Measurements from ENCODE around the gene ST6GAL1. TPM values are rescaled to one million over a fixed set of nuclear protein-coding genes. Genes with fewer than 3 reads are reported as not detected.

Gene ST6GAL1
- polyA plus RNA-seq, 3 donors, result 19.0 to 24.4 (median 20.5) TPM

DNA sequence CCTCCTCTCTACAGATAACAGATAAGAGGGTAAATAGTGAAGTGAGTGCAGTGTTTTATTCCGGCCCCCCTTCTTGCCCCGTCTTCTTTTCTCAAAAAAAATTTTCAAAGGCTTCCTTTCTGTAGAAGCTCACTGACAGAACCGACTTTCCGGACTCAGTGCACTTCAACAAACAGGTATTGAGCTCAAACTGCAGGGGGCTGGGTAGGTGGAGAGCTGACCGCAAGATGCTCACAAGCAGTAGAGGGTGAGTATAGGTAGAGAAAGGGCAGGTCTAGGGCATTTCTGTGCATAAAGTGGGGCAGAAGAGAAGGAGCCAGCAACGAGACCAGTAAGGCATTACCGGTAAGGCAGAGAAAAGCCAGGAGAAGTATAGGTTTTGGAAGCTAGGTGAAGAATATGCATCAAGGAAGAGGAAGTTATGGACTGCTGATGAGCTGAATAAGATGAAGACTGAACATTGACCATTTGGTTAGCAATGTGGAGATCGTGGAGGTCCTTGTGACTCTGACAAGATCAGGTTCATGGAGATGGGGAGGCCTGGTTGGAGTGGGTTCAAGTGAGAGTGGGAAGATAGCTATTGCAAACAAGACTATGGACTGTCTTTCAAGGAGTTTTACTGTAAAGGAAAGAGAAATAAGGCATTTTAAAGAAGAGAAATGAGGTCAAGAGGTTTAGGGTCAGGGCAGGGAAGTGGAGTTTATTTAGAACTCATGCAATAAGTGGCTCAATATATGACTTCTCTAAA is 97.4 kb downstream of the ST6GAL1 start:
- Mint-ChIP-seq H3K27me3 (ENCODE audit: low read depth in 3 of 3) (peaks cover 0 to 4% (median 2%) of the 10 kb centered on the region in 3 donors), H3K27ac (peak overlapping the region in 5 of 7 donors; percentile 8 to 89 (median 69)), H3K4me3 (peak overlapping the region; percentile 1 to 14), H3K4me1 (peaks cover 56% of the 10 kb centered on the region), H3K9me3 (peaks cover 0 to 4% (median 1%) of the 10 kb centered on the region in 7 donors), H3K36me3 (peaks cover 9 to 16% of the 10 kb centered on the region in 2 donors)
- peaks cover 20% of the 10 kb centered on the region for H3K79me2 ChIP-seq (ENCODE audit: insufficient read depth, low read length)
- 57% methylated on average over 6 of the region's 8 CpGs for WGBS (ENCODE audit: insufficient coverage)
- H3K9me3 ChIP-seq (replicated peaks in 1 of 2; ENCODE audit: control insufficient read depth in 1 of 2, insufficient read depth in 1 of 2, low read length in 2 of 2), result no peaks in the 10 kb centered on the region
- intact Hi-C loops (cut with micrococcal nuclease), result no loop called here
- peaks cover 0 to 3% of the 10 kb centered on the region in 2 donors for H3K36me3 ChIP-seq (replicated peaks in 1 of 2; ENCODE audit: control insufficient read depth in 1 of 2, insufficient read depth in 2 of 2, low read length in 2 of 2)
- H4K20me1 ChIP-seq (ENCODE audit: insufficient read depth, low read length), result peaks cover 5% of the 10 kb centered on the region
- H3K4me1 ChIP-seq (ENCODE audit: control insufficient read depth in 1 of 2, insufficient read depth in 2 of 2, low read length in 2 of 2), result peaks cover 46 to 50% of the 10 kb centered on the region in 2 donors
- peak overlapping the region in 1 of 2 donors; percentile 37 for H3K27ac ChIP-seq (ENCODE audit: low read depth in 1 of 2, low read length in 2 of 2)
- H3K27me3 ChIP-seq (ENCODE audit: control insufficient read depth in 2 of 2, insufficient read depth in 2 of 2, low read length in 2 of 2), result no peaks in the 10 kb centered on the region
- no peak for DNase-seq
- peak overlapping the region; percentile 17 for H3K4me2 ChIP-seq (replicated peaks; ENCODE audit: extremely low read depth, low read length, poor library complexity, severe bottlenecking)
- H3K4me3 ChIP-seq (replicated peaks in 1 of 3; ENCODE audit: low read depth in 2 of 3, low read length in 3 of 3), result no peak overlapping the region
- no peak overlapping the region for H3K9ac ChIP-seq (ENCODE audit: insufficient read depth, low read length, poor library complexity, severe bottlenecking)
- TF ChIP-seq, protein P1, sequence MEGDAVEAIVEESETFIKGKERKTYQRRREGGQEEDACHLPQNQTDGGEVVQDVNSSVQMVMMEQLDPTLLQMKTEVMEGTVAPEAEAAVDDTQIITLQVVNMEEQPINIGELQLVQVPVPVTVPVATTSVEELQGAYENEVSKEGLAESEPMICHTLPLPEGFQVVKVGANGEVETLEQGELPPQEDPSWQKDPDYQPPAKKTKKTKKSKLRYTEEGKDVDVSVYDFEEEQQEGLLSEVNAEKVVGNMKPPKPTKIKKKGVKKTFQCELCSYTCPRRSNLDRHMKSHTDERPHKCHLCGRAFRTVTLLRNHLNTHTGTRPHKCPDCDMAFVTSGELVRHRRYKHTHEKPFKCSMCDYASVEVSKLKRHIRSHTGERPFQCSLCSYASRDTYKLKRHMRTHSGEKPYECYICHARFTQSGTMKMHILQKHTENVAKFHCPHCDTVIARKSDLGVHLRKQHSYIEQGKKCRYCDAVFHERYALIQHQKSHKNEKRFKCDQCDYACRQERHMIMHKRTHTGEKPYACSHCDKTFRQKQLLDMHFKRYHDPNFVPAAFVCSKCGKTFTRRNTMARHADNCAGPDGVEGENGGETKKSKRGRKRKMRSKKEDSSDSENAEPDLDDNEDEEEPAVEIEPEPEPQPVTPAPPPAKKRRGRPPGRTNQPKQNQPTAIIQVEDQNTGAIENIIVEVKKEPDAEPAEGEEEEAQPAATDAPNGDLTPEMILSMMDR (IDR thresholded peaks at IDR 0.05), result no peak
- no peak overlapping the region for H2AFZ ChIP-seq (ENCODE audit: insufficient read depth, low read depth, low read length, poor library complexity, severe bottlenecking)

DNA sequence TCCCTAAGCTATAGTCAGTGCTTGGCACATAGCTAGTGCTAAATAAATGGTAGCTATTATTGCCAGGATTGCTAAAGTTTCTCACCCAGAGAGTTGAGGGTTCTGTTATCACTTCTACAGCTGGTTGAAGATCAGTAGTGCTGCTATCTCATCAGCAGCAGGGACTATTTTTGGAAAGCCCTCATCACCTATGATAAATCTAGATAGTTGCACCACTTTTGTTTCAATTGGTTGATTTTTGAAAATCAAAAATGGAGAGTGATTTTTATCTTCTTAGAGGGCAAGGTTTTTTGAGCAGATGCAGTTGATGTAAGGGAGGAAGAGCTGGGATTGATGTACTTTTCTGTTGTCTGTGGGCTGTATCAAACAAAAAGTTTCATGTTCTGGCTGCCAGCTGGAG is 101.6 kb downstream of the ST6GAL1 start:
- peaks cover 40% of the 10 kb centered on the region for H3K4me1 Mint-ChIP-seq
- Histone ChIP-seq H3K79me2 (ENCODE audit: insufficient read depth, low read length) (peaks cover 11% of the 10 kb centered on the region), H3K4me1 (ENCODE audit: control insufficient read depth in 1 of 2, insufficient read depth in 2 of 2, low read length in 2 of 2) (peaks cover 31 to 38% of the 10 kb centered on the region in 2 donors), H3K27ac (ENCODE audit: low read depth in 1 of 2, low read length in 2 of 2) (no peak overlapping the region), H2AFZ (ENCODE audit: insufficient read depth, low read depth, low read length, poor library complexity, severe bottlenecking) (no peak overlapping the region), H3K9me3 (replicated peaks in 1 of 2; ENCODE audit: control insufficient read depth in 1 of 2, insufficient read depth in 1 of 2, low read length in 2 of 2) (no peaks in the 10 kb centered on the region), H3K36me3 (replicated peaks in 1 of 2; ENCODE audit: control insufficient read depth in 1 of 2, insufficient read depth in 2 of 2, low read length in 2 of 2) (peaks cover 0 to 3% of the 10 kb centered on the region in 2 donors), H3K4me2 (replicated peaks; ENCODE audit: extremely low read depth, low read length, poor library complexity, severe bottlenecking) (no peak overlapping the region), H3K9ac (ENCODE audit: insufficient read depth, low read length, poor library complexity, severe bottlenecking) (no peak overlapping the region), H3K4me3 (replicated peaks in 1 of 3; ENCODE audit: low read depth in 2 of 3, low read length in 3 of 3) (no peak overlapping the region), H3K27me3 (ENCODE audit: control insufficient read depth in 2 of 2, insufficient read depth in 2 of 2, low read length in 2 of 2) (no peaks in the 10 kb centered on the region), H4K20me1 (ENCODE audit: insufficient read depth, low read length) (peaks cover 5% of the 10 kb centered on the region)
- H3K27ac Mint-ChIP-seq, result no peak overlapping the region
- TF ChIP-seq, protein P1 (IDR thresholded peaks at IDR 0.05), result no peak
- no peak for DNase-seq
- no peak overlapping the region for H3K4me3 Mint-ChIP-seq
- H3K9me3 Mint-ChIP-seq, result peaks cover 2 to 17% (median 14%) of the 10 kb centered on the region in 7 donors
- intact Hi-C loops (cut with micrococcal nuclease), result no loop called here
- H3K36me3 Mint-ChIP-seq, result peaks cover 18 to 24% of the 10 kb centered on the region in 2 donors
- H3K27me3 Mint-ChIP-seq (ENCODE audit: low read depth in 3 of 3), result peaks cover 0 to 4% (median 0%) of the 10 kb centered on the region in 3 donors
